HepG2 (cell line): ENCODE data around the gene ABCB4. TPM values are rescaled to one million over a fixed set of nuclear protein-coding genes. Genes with fewer than 3 reads are reported as not detected.

ENCODE experiments used
- ATAC-seq: fragments of 200-7000 bp; cut with Tn5 transposase; 3 replicates; pipeline ENCODE4 v1.9.1; 2020; ENCODE audit warnings: mild to moderate bottlenecking, moderate library complexity
- BruUV-seq: library from RNA; stranded (reverse); fragments of 400-500 nt; replicated peaks from 2 replicates; lab custom pipeline; 2021; lab: Mats Ljungman, UMichigan
- CTCF ChIA-PET: fragments of 300-600 bp; formaldehyde crosslinking; extraction: SDS; loops from one replicate; lab custom pipeline; 2021; ENCODE audit warnings: low total read pairs, inconsistent platforms, low intra/inter-chr PET ratio; lab: Yijun Ruan, JAX
- POLR2A ChIA-PET: fragments of 350-600 bp; sonication (Branson Sonifier 250); formaldehyde crosslinking; loops from one replicate; lab custom pipeline; 2020; ENCODE audit warnings: antibody characterized with exemption, inconsistent platforms; lab: Yijun Ruan, JAX
- DNase-seq: peaks from one replicate; pipeline ENCODE4 v3.0.0-alpha.2; 2015; ENCODE audit warnings: low spot score
- FAIRE-seq: peaks from 3 replicates; lab custom pipeline; 2011; peaks lifted over from hg19 to GRCh38; lab: Jason Lieb, UNC
- H2AFZ ChIP-seq: one replicate; pipeline ENCODE4 v1.6.1; 2011; ENCODE audit warnings: low read length, inconsistent platforms
- H3K27ac ChIP-seq: fragments of 300-600 bp; 3 replicates; pipeline ENCODE4 v1.8.0; 2011; ENCODE audit warnings: mixed run types, mild to moderate bottlenecking, mixed read lengths, low read length, inconsistent platforms; ENCODE audit not compliant: insufficient read depth; ENCODE audit errors: extremely low read length
- H3K27me3 ChIP-seq, 2 experiments: fragments of 200-600 bp in 1 of 2; 2 replicates in 1 of 2; 3 replicates in 1 of 2; pipeline versions ENCODE4 v1.6.0 to v1.8.0; 2011; ENCODE audit warnings: low read length in 2 of 2, mild to moderate bottlenecking in 2 of 2, moderate library complexity in 2 of 2, inconsistent platforms in 1 of 2; ENCODE audit not compliant: insufficient read depth in 2 of 2, control insufficient read depth in 1 of 2
- H3K36me3 ChIP-seq, 2 experiments: fragments of 200-600 bp in 1 of 2; replicated peaks in 1 of 2; 2 replicates in 1 of 2; 3 replicates in 1 of 2; pipeline versions ENCODE4 v1.5.1 to v1.8.0; 2011; ENCODE audit warnings: low read length in 2 of 2, inconsistent platforms in 1 of 2; ENCODE audit not compliant: insufficient read depth in 2 of 2, control insufficient read depth in 1 of 2
- H3K4me1 ChIP-seq: 2 replicates; pipeline ENCODE4 v1.5.1; 2012; ENCODE audit warnings: low read length, inconsistent platforms; ENCODE audit not compliant: insufficient read depth
- H3K4me2 ChIP-seq: 2 replicates; pipeline ENCODE4 v1.6.0; 2011; ENCODE audit warnings: low read depth, low read length, inconsistent platforms
- H3K4me3 ChIP-seq, 3 experiments: fragments of 200-600 bp in 1 of 3; sonication (generic), shearing (Covaris generic) in 1 of 3; replicated peaks in 1 of 3; 2 replicates each; pipeline ENCODE4 v1.5.1; 2011 to 2016; ENCODE audit warnings: low read length in 3 of 3, inconsistent platforms in 2 of 3, low read depth in 2 of 3, mild to moderate bottlenecking in 2 of 3, control low read depth in 1 of 3, mixed read lengths in 1 of 3; ENCODE audit not compliant: insufficient read depth in 1 of 3
- H3K79me2 ChIP-seq: one replicate; pipeline ENCODE4 v1.6.1; 2011; ENCODE audit warnings: low read length, inconsistent platforms; ENCODE audit not compliant: insufficient read depth
- H3K9ac ChIP-seq: 2 replicates; pipeline ENCODE4 v1.6.0; 2011; ENCODE audit warnings: mild to moderate bottlenecking, low read depth, low read length, inconsistent platforms; ENCODE audit not compliant: insufficient read depth
- H3K9me3 ChIP-seq: 2 replicates; pipeline ENCODE4 v1.5.1; 2012; ENCODE audit warnings: mild to moderate bottlenecking, low read length
- H4K20me1 ChIP-seq: 2 replicates; pipeline ENCODE4 v1.6.0; 2011; ENCODE audit warnings: inconsistent platforms, mild to moderate bottlenecking, low read length, moderate library complexity; ENCODE audit not compliant: insufficient read depth
- CEBPG ChIP-seq: IDR thresholded peaks from 2 replicates; pipeline ENCODE4 v1.6.1; 2016
- ZNF232 ChIP-seq: sonication (generic); formaldehyde crosslinking; IDR thresholded peaks from 2 replicates; pipeline ENCODE4 v1.4.0; 2020; ENCODE audit warnings: missing genetic modification reagents, borderline replicate concordance
- ZNF616 ChIP-seq: sonication (generic); formaldehyde crosslinking; IDR thresholded peaks from 2 replicates; pipeline ENCODE4 v1.5.0; 2020; ENCODE audit warnings: low read depth, mild to moderate bottlenecking, missing genetic modification reagents
- ZNF773 ChIP-seq: sonication (generic); formaldehyde crosslinking; IDR thresholded peaks from 2 replicates; pipeline ENCODE4 v1.4.0; 2020; ENCODE audit warnings: missing genetic modification reagents, borderline replicate concordance
- ZSCAN30 ChIP-seq: sonication (generic); formaldehyde crosslinking; IDR thresholded peaks from 2 replicates; pipeline ENCODE4 v1.5.0; 2020; ENCODE audit warnings: mild to moderate bottlenecking, missing genetic modification reagents
- WGBS: methylation state at CpG from one replicate; pipeline ENCODE4 v1.1.6; 2017; ENCODE audit warnings: low lambda C conversion rate; 5-methylcytosine and 5-hydroxymethylcytosine counted together
- in situ Hi-C: cut with HindIII; loops from 2 replicates; pipeline ENCODE4 v1.10.0; 2017; ENCODE audit warnings: low pct_unique_long_range_greater_than_20kb; ENCODE audit not compliant: extremely low pct_ligation_motif_present
- intact Hi-C: fragments of 100-400 bp; cut with micrococcal nuclease; formaldehyde crosslinking; loops from one replicate; pipeline ENCODE4 v1.10.0; 2022; ENCODE audit not compliant: unreplicated experiment
- polyA plus RNA-seq, 8 experiments: library from polyadenylated mRNA; depleted of rRNA in 3 of 8; stranded (reverse) in 7 of 8; unstranded in 1 of 8; fragments of >200 nt; fragmentation: Illumina TruSeq in 4 of 8; extraction: Trizol in 4 of 8; gene quantifications; 2 replicates each; pipeline versions ENCODE4 v1.2.1 to v1.2.3, GENCODE V29; 2011 to 2016; ENCODE audit warnings: low read depth in 4 of 8, missing spikeins in 1 of 8, mixed read lengths in 1 of 8; ENCODE audit not compliant: insufficient read depth in 1 of 8
- total RNA-seq, 5 experiments: library from RNA; depleted of rRNA; stranded (reverse); fragments of >200 nt; fragmentation: Illumina TruSeq; extraction: Trizol; gene quantifications; 2 replicates each; pipeline ENCODE4 v1.2.3, GENCODE V29; 2016; ENCODE audit warnings: low read depth in 1 of 5
- TF ChIP-seq, protein P1 (sequence below): sonication (generic); formaldehyde crosslinking; IDR thresholded peaks from 2 replicates; pipeline ENCODE4 v1.4.0; 2020; ENCODE audit warnings: missing genetic modification reagents

Gene ABCB4
- total and polyA plus RNA-seq, 2 of the 13 experiments (the other 11 are each of a cell fraction or from before 2014, with no cell fraction given), result 18.0 to 32.4 TPM

DNA sequence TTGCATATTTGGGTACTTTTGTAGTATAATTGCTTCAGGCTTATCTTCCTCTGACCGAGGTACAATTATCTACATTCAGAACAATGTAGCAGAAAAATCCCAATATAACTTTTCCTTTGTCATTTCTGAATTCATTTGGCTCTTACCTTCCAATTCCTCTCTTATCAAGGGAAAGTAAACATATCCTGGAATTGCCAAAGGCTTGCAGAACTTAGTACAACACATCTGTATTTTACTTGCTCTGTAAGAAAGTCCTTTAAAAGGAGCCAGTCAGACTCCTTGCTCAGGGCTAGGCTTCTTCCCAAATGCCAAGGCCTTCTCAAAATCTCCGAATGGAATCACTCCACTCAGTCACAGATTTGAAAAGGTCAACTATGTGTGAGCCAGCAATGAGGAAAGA, 43.3 kb upstream of the ABCB4 start:
- Histone ChIP-seq H3K4me1 (no peaks in the 10 kb centered on the region), H3K27ac (no peak overlapping the region), H3K27me3 (no peaks in the 10 kb centered on the region), H3K4me3 (no peak overlapping the region), H2AFZ (no peak overlapping the region), H3K9ac (no peak overlapping the region), H3K9me3 (no peaks in the 10 kb centered on the region), H3K79me2 (no peaks in the 10 kb centered on the region), H4K20me1 (no peaks in the 10 kb centered on the region), H3K36me3 (peaks cover 1 to 6% of the 10 kb centered on the region in 2 experiments; a peak in 3 of 5 replicates), H3K4me2 (no peak overlapping the region)
- ChIA-PET POLR2A (no interaction called here), CTCF (no interaction called here)
- FAIRE-seq (no peak), DNase-seq (no peak), ATAC-seq (no peak)
- TF ChIP-seq ZNF232 (CRISPR knock-in tag) (no peak), ZSCAN30 (CRISPR knock-in tag) (no peak), ZNF616 (no peak)
- intact Hi-C loops, result no loop called here
- in situ Hi-C loops, result no loop called here
- 91% methylated on average over 2 of the region's 2 CpGs for WGBS
- TSS peak; percentile 12 for BruUV-seq

DNA sequence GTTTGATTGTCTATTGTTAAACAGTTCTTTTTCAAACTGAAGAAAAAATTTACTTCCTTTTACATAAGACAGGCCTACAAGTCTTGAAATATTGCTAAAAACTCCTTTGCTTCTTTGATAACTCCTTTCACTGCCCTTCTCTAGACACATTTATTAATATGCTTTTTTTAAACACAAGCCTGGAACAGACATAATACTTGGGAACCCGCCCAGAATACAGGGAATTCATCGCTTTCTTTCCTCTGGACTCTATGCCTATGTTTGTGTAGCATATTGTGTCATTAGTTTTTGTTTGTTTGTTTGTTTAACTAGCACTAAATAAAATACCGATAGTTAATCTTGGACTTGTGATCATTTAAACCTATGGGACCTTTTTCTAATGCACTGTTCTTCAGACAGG, 42.4 kb upstream of the ABCB4 start:
- Histone ChIP-seq H3K27ac (no peak overlapping the region), H3K4me2 (no peak overlapping the region), H3K36me3 (peaks cover 1 to 6% of the 10 kb centered on the region in 2 experiments; a peak in 3 of 5 replicates), H3K79me2 (no peaks in the 10 kb centered on the region), H3K27me3 (no peaks in the 10 kb centered on the region), H3K4me3 (no peak overlapping the region), H4K20me1 (no peaks in the 10 kb centered on the region), H2AFZ (no peak overlapping the region), H3K4me1 (no peaks in the 10 kb centered on the region), H3K9me3 (no peaks in the 10 kb centered on the region), H3K9ac (no peak overlapping the region)
- no peak for DNase-seq
- no peak for FAIRE-seq
- in situ Hi-C loops, result no loop called here
- WGBS, result 95% methylated on average over 3 of the region's 3 CpGs
- BruUV-seq, result no TSS peak
- CTCF ChIA-PET, result no interaction called here
- intact Hi-C loops, result no loop called here
- no peak for TF ChIP-seq ZNF773
- no peak for TF ChIP-seq CEBPG (CRISPR knock-in tag)
- TF ChIP-seq, protein P1, sequence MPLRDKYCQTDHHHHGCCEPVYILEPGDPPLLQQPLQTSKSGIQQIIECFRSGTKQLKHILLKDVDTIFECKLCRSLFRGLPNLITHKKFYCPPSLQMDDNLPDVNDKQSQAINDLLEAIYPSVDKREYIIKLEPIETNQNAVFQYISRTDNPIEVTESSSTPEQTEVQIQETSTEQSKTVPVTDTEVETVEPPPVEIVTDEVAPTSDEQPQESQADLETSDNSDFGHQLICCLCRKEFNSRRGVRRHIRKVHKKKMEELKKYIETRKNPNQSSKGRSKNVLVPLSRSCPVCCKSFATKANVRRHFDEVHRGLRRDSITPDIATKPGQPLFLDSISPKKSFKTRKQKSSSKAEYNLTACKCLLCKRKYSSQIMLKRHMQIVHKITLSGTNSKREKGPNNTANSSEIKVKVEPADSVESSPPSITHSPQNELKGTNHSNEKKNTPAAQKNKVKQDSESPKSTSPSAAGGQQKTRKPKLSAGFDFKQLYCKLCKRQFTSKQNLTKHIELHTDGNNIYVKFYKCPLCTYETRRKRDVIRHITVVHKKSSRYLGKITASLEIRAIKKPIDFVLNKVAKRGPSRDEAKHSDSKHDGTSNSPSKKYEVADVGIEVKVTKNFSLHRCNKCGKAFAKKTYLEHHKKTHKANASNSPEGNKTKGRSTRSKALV (CRISPR knock-in tag), result no peak
- POLR2A ChIA-PET, result no interaction called here
- no peak for ATAC-seq
